Adrenal gland (tissue), 12 donors: ENCODE results near the gene CNGA3. TPM values are rescaled to one million over a fixed set of nuclear protein-coding genes. Genes with fewer than 3 reads are reported as not detected.
"Not testable (repeated sequence)": the region's sequence is repeated elsewhere in the genome, so short reads cannot be mapped to it uniquely, and the experiment has no call there.

ENCODE experiments used
- DNase-seq, 7 donors: peaks; one replicate each; pipeline ENCODE4 v3.0.0-alpha.2; 2019 to 2020
- H3K27ac ChIP-seq, 5 donors: fragments of 200-600 bp; sonication (generic) in 4 of 5; 1 replicate in 3 of 5; 2 replicates in 2 of 5; pipeline versions ENCODE4 v1.5.1 to v1.8.0; 2016 to 2020; ENCODE audit warnings: mild to moderate bottlenecking in 1 of 5
- H3K27me3 ChIP-seq: fragments of 200-600 bp; 2 replicates; pipeline ENCODE4 v1.8.0; 2021
- H3K36me3 ChIP-seq, 2 donors: fragments of 200-600 bp; replicated peaks in 1 of 2; 1 replicate in 1 of 2; 2 replicates in 1 of 2; pipeline versions ENCODE4 v1.5.1 to v1.8.0; 2018 to 2022
- H3K4me1 ChIP-seq, 2 donors: fragments of 200-600 bp; replicated peaks in 1 of 2; 1 replicate in 1 of 2; 2 replicates in 1 of 2; pipeline versions ENCODE4 v1.5.1 to v1.8.0; 2018 to 2021
- H3K4me3 ChIP-seq, 4 donors: fragments of 200-600 bp; sonication (generic) in 3 of 4; one replicate each; pipeline ENCODE4 v1.5.1; 2016 to 2018
- H3K9me3 ChIP-seq, 3 donors: fragments of 200-600 bp; sonication (generic) in 1 of 3; replicated peaks in 1 of 3; 1 replicate in 2 of 3; 2 replicates in 1 of 3; pipeline versions ENCODE4 v1.5.1 to v1.8.0; 2016 to 2021
- CTCF ChIP-seq, 6 experiments: fragments of 450-650 bp in 4 of 6; fragments of 200-600 bp in 2 of 6; sonication (generic) in 1 of 6; IDR thresholded peaks; 1 replicate in 5 of 6; 2 replicates in 1 of 6; pipeline versions ENCODE4 v1.5.1 to v1.8.0; 2016 to 2021; ENCODE audit warnings: antibody characterized with exemption in 6 of 6, mild to moderate bottlenecking in 2 of 6, moderate library complexity in 1 of 6
- POLR2A ChIP-seq, 2 donors: fragments of 450-650 bp; IDR thresholded peaks; one replicate each; pipeline ENCODE4 v1.6.1; 2017; ENCODE audit warnings: antibody characterized with exemption in 2 of 2, mild to moderate bottlenecking in 2 of 2, moderate library complexity in 1 of 2
- WGBS, 4 donors: extraction: QIAGEN DNeasy Blood & Tissue Kit in 2 of 4; methylation state at CpG; one replicate each; pipeline versions ENCODE4 v1.1.5 to v1.1.7; 2013 to 2017; 5-methylcytosine and 5-hydroxymethylcytosine counted together
- intact Hi-C, 2 donors: fragments of 100-400 bp; cut with DNase I; formaldehyde crosslinking; loops; one replicate each; pipeline versions ENCODE4 v1.14.1 to v1.15.0; 2022 to 2023
- polyA plus RNA-seq, 3 donors: library from polyadenylated mRNA; stranded (reverse); fragments of 200-250 nt in 2 of 3; fragments of 350-450 nt in 1 of 3; fragmentation: Illumina TruSeq in 1 of 3; extraction: RNeasy Lipid Tissue Mini Kit (QIAGEN cat#74804) in 1 of 3; gene quantifications; one replicate each; pipeline ENCODE4 v1.2.3, GENCODE V29; 2013 to 2014
- total RNA-seq, 9 donors: library from RNA; depleted of rRNA in 4 of 9; stranded (reverse); fragments of >200 nt in 4 of 9; fragments of 120-200 nt in 1 of 9; fragmentation: NEBNext Ultra II Directional in 1 of 9; extraction: Animal tissue kit (Norgen Biotek cat#: 25700) in 1 of 9; gene quantifications; one replicate each; pipeline versions ENCODE4 v1.1.0 to v1.2.4, GENCODE V29; 2013 to 2023
- donor health status: healthy with polysubstance abuse.
- donor health status: Bipolar disorder and iron deficiency.
- donor health status: DM: yes; HTN: yes; CAD: no.
- donor health status: DM: no; HTN: no; CAD: no.
- donor health status: DM: no; HTN: no; CAD: no.
- donor health status: DM: yes; HTN: yes; CAD: no.

CNGA3 gene
- total and polyA plus RNA-seq, 12 donors: 0.07 to 0.28 (median 0.16) TPM; not detected in 5

- no peak overlapping the region for H3K4me3 ChIP-seq
- H3K36me3 ChIP-seq: no peaks in the 10 kb centered on the region
- 82 to 90% (median 84%) methylated on average over 2 of the region's 2 CpGs for WGBS, 4 donors
- peaks cover 0 to 5% (median 0%) of the 10 kb centered on the region in 3 donors for H3K9me3 ChIP-seq
- no peak for DNase-seq
- intact Hi-C loops: no loop called here
- no peak overlapping the region for H3K27ac ChIP-seq
- no peak for TF ChIP-seq POLR2A (IDR thresholded peaks at IDR 0.05)
- no peak for TF ChIP-seq CTCF (IDR thresholded peaks at IDR 0.05)
- H3K4me1 ChIP-seq: no peaks in the 10 kb centered on the region
- H3K27me3 ChIP-seq: no peaks in the 10 kb centered on the region
Observed at GRCh38 chr2:98315957-98316356, 30.3 kb upstream of the CNGA3 start.

GRCh38 chr2:98317214-98317613 lies 29.0 kb upstream of the CNGA3 start:
- TF ChIP-seq POLR2A (IDR thresholded peaks at IDR 0.05) (no peak), CTCF (IDR thresholded peaks at IDR 0.05) (no peak)
- no peaks in the 10 kb centered on the region for H3K36me3 ChIP-seq
- intact Hi-C loops: no loop called here
- DNase-seq: no peak
- 36 to 45% (median 42%) methylated on average over 3 of the region's 3 CpGs for WGBS, 4 donors
- H3K9me3 ChIP-seq: peaks cover 0 to 5% (median 0%) of the 10 kb centered on the region in 3 donors
- no peak overlapping the region for H3K4me3 ChIP-seq
- no peak overlapping the region for H3K27ac ChIP-seq
- H3K4me1 ChIP-seq: no peaks in the 10 kb centered on the region
- H3K27me3 ChIP-seq: no peaks in the 10 kb centered on the region

GRCh38 chr2:98320171-98320570 lies 26.1 kb upstream of the CNGA3 start:
- intact Hi-C loops, DNase-seq, H3K4me1 ChIP-seq, H3K27ac ChIP-seq, H3K27me3 ChIP-seq, H3K36me3 ChIP-seq, H3K4me3 ChIP-seq, H3K9me3 ChIP-seq: not testable (repeated sequence)
- 84 to 91% (median 86%) methylated on average over 3 of the region's 3 CpGs for WGBS, 4 donors

- intact Hi-C loops: no loop called here
- TF ChIP-seq POLR2A (IDR thresholded peaks at IDR 0.05): no peak
- no peak for TF ChIP-seq CTCF (IDR thresholded peaks at IDR 0.05)
- DNase-seq: no peak
- Histone ChIP-seq H3K4me1 (no peaks in the 10 kb centered on the region), H3K9me3 (peaks cover 0 to 5% (median 5%) of the 10 kb centered on the region in 3 donors), H3K4me3 (no peak overlapping the region), H3K36me3 (no peaks in the 10 kb centered on the region), H3K27me3 (no peaks in the 10 kb centered on the region), H3K27ac (no peak overlapping the region)
- WGBS, 4 donors: 64 to 86% (median 78%) methylated on average over 2 of the region's 2 CpGs
Observed at GRCh38 chr2:98324181-98324580, 22.1 kb upstream of the CNGA3 start.

- Histone ChIP-seq H3K9me3 (peaks cover 0 to 5% (median 0%) of the 10 kb centered on the region in 3 donors), H3K4me1 (no peaks in the 10 kb centered on the region), H3K36me3 (no peaks in the 10 kb centered on the region), H3K27me3 (no peaks in the 10 kb centered on the region), H3K4me3 (no peak overlapping the region), H3K27ac (no peak overlapping the region)
- WGBS, 4 donors: 92 to 93% (median 93%) methylated on average over 4 of the region's 4 CpGs
- intact Hi-C loops: no loop called here
- TF ChIP-seq CTCF (IDR thresholded peaks at IDR 0.05) (no peak), POLR2A (IDR thresholded peaks at IDR 0.05) (no peak)
- no peak for DNase-seq
Observed at GRCh38 chr2:98327776-98328175, 18.5 kb upstream of the CNGA3 start.
